ENCODE results near the gene CSK.

DNA sequence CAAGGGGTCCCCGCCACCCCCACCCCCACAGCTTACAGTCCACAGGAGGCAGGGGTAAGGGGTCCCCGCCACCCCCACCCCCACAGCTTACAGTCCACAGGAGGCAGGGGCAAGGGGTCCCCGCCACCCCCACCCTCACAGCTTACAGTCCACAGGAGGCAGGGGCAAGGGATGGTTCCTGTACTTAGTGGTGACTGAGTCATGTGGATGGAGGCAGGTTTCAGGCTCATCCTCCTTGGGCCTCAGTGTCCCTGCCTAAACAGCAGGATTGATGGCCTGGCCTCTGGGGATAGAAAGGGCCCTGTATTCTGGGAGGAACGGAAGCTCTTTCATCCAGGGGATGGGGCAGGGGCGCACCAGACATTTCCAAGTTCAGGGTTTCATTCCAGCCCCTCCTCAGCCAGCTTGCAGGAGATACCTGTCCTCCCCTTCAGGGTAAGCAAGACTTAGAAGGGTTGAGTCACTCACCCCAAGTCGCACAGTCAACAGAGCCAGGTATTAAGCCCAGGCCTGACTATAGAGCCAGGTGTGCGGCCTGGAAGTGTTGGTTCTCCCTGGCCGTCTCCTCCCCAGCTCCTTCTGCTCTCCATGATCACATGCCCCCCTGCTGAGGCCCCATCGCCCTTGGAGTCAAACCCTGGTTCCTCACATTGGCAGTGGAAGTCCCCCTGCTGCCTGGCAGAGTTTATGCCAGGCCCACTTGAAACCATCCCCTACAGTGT, 12.5 kb downstream of the CSK start:
- TF ChIP-seq, protein P1, sequence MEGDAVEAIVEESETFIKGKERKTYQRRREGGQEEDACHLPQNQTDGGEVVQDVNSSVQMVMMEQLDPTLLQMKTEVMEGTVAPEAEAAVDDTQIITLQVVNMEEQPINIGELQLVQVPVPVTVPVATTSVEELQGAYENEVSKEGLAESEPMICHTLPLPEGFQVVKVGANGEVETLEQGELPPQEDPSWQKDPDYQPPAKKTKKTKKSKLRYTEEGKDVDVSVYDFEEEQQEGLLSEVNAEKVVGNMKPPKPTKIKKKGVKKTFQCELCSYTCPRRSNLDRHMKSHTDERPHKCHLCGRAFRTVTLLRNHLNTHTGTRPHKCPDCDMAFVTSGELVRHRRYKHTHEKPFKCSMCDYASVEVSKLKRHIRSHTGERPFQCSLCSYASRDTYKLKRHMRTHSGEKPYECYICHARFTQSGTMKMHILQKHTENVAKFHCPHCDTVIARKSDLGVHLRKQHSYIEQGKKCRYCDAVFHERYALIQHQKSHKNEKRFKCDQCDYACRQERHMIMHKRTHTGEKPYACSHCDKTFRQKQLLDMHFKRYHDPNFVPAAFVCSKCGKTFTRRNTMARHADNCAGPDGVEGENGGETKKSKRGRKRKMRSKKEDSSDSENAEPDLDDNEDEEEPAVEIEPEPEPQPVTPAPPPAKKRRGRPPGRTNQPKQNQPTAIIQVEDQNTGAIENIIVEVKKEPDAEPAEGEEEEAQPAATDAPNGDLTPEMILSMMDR (IDR thresholded peaks at IDR 0.05), result no peak
- no peak for TF ChIP-seq POLR2A (IDR thresholded peaks at IDR 0.05)
